GM23338 (cell line): Measurements from ENCODE around the gene MCM3AP. TPM values are rescaled to one million over a fixed set of nuclear protein-coding genes. Genes with fewer than 3 reads are reported as not detected.

ENCODE experiments used
- ATAC-seq: fragments of 200-7000 bp; cut with Tn5 transposase; 3 replicates; pipeline ENCODE4 v1.9.1; 2020
- DNase-seq: peaks from one replicate; pipeline ENCODE4 v3.0.0-alpha.2; 2015; ENCODE audit warnings: low spot score
- H2AFZ ChIP-seq: fragments of 200-600 bp; sonication (generic); 2 replicates; pipeline ENCODE4 v1.8.0; 2016; ENCODE audit warnings: antibody characterized with exemption, mild to moderate bottlenecking, moderate library complexity
- H3F3A ChIP-seq: fragments of 200-600 bp; sonication (generic); replicated peaks from 2 replicates; pipeline ENCODE4 v1.8.0; 2017; ENCODE audit warnings: antibody characterized with exemption, mixed run types, low read depth
- H3K27ac ChIP-seq: fragments of 200-600 bp; sonication (generic); 2 replicates; pipeline ENCODE4 v1.6.1; 2016; ENCODE audit warnings: low read depth
- H3K27me3 ChIP-seq: fragments of 200-600 bp; sonication (generic); 2 replicates; pipeline ENCODE4 v1.8.0; 2016; ENCODE audit warnings: mild to moderate bottlenecking, mixed run types, moderate library complexity; ENCODE audit not compliant: insufficient read depth
- H3K36me3 ChIP-seq: fragments of 200-600 bp; sonication (generic); 2 replicates; pipeline ENCODE4 v1.8.0; 2016; ENCODE audit warnings: mild to moderate bottlenecking; ENCODE audit not compliant: insufficient read depth
- H3K4me1 ChIP-seq: fragments of 200-600 bp; sonication (generic); 2 replicates; pipeline ENCODE4 v1.8.0; 2016; ENCODE audit warnings: mild to moderate bottlenecking, moderate library complexity; ENCODE audit not compliant: insufficient read depth
- H3K4me2 ChIP-seq: fragments of 200-600 bp; sonication (generic); 2 replicates; pipeline ENCODE4 v1.7.1; 2017; ENCODE audit warnings: mixed run types
- H3K4me3 ChIP-seq: fragments of 200-600 bp; sonication (generic); 2 replicates; pipeline ENCODE4 v1.6.1; 2016; ENCODE audit warnings: mixed run types
- H3K79me2 ChIP-seq: fragments of 200-600 bp; sonication (generic); replicated peaks from 2 replicates; pipeline ENCODE4 v1.8.0; 2017; ENCODE audit warnings: mild to moderate bottlenecking; ENCODE audit not compliant: insufficient read depth
- H3K9me2 ChIP-seq: fragments of 200-600 bp; sonication (generic); 2 replicates; pipeline ENCODE4 v1.8.0; 2017; ENCODE audit not compliant: insufficient read depth
- H4K20me1 ChIP-seq: fragments of 200-600 bp; sonication (generic); replicated peaks from 2 replicates; pipeline ENCODE4 v1.8.0; 2017; ENCODE audit warnings: mild to moderate bottlenecking; ENCODE audit not compliant: insufficient read depth
- H3K27ac Mint-ChIP-seq: 2 replicates; pipeline ENCODE4 v1.8.0; 2020; ENCODE audit warnings: inconsistent platforms, mild to moderate bottlenecking, moderate library complexity, mixed read lengths
- H3K27me3 Mint-ChIP-seq: 3 replicates; pipeline ENCODE4 v1.8.0; 2022; ENCODE audit warnings: low read depth, mild to moderate bottlenecking, moderate library complexity, mixed read lengths, inconsistent platforms; ENCODE audit not compliant: insufficient read depth, poor library complexity
- H3K36me3 Mint-ChIP-seq: 3 replicates; pipeline ENCODE4 v1.8.0; 2021; ENCODE audit warnings: low read depth, mild to moderate bottlenecking, inconsistent platforms, moderate library complexity, mixed read lengths
- H3K4me1 Mint-ChIP-seq: 3 replicates; pipeline ENCODE4 v1.8.0; 2020; ENCODE audit warnings: mild to moderate bottlenecking, inconsistent platforms, mixed read lengths
- H3K4me3 Mint-ChIP-seq: 3 replicates; pipeline ENCODE4 v1.8.0; 2021; ENCODE audit warnings: moderate library complexity, mild to moderate bottlenecking, inconsistent platforms, mixed read lengths
- H3K9me3 Mint-ChIP-seq: 3 replicates; pipeline ENCODE4 v1.8.0; 2020; ENCODE audit warnings: moderate library complexity, mild to moderate bottlenecking, inconsistent platforms, mixed read lengths
- CTCF ChIP-seq, 2 experiments: fragments of 200-600 bp in 1 of 2; sonication (generic) in 1 of 2; conservative IDR thresholded peaks; 2 replicates each; pipeline versions ENCODE4 v1.5.1 to v1.6.1; 2016 to 2017; ENCODE audit warnings: antibody characterized with exemption in 2 of 2, low read depth in 2 of 2, mild to moderate bottlenecking in 2 of 2, moderate library complexity in 1 of 2
- ETS1 ChIP-seq: IDR thresholded peaks from 2 replicates; pipeline ENCODE4 v1.6.1; 2016; ENCODE audit warnings: antibody characterized with exemption
- POLR2AphosphoS5 ChIP-seq: IDR thresholded peaks from 2 replicates; pipeline ENCODE4 v1.6.1; 2016; ENCODE audit warnings: antibody characterized with exemption, low read depth
- REST ChIP-seq: IDR thresholded peaks from one replicate; pipeline ENCODE4 v1.6.1; 2018; ENCODE audit warnings: antibody characterized with exemption; ENCODE audit not compliant: unreplicated experiment
- ZNF331 ChIP-seq: fragments of 250-450 bp; sonication (Bioruptor Pico); IDR thresholded peaks from 2 replicates; pipeline ENCODE4 v1.5.0; 2020; ENCODE audit warnings: low read depth, mild to moderate bottlenecking, moderate library complexity
- polyA plus RNA-seq: library from polyadenylated mRNA; unstranded; fragments of >200 nt; fragmentation: Nextera tagmentation; extraction: Ambion mirVana; gene quantifications from 2 replicates; pipeline ENCODE4 v1.2.1, GENCODE V29; 2016
- total RNA-seq: library from RNA; depleted of rRNA; stranded (reverse); fragments of >200 nt; shearing (Covaris generic); gene quantifications from 2 replicates; pipeline ENCODE4 v1.2.3, GENCODE V29; 2014

Gene MCM3AP
- total and polyA plus RNA-seq, 2 experiments from 2014 or later = 39.2 to 123 TPM

GRCh38 chr21:46326110-46326703 is 40.8 kb upstream of the MCM3AP start:
- Histone ChIP-seq H3K79me2 (peaks cover 82% of the 10 kb centered on the region), H2AFZ (no peak overlapping the region), H3K4me3 (peak overlapping the region; percentile 94), H3K4me1 (peaks cover 24% of the 10 kb centered on the region), H3K36me3 (peaks cover 18% of the 10 kb centered on the region; the same call in 1 of the 2 replicates), H3K4me2 (peak overlapping the region; percentile 83), H3K27ac (no peak overlapping the region; the same call in 1 of the 2 replicates), H4K20me1 (peaks cover 28% of the 10 kb centered on the region), H3K27me3 (no peaks in the 10 kb centered on the region), H3K9me2 (no peaks in the 10 kb centered on the region), H3F3A (peaks cover 12% of the 10 kb centered on the region; the same call in 1 of the 2 replicates)
- peaks cover 23% of the 10 kb centered on the region for H3K4me1 Mint-ChIP-seq
- peak overlapping the region; percentile 53; the same call in 1 of the 2 replicates for H3K27ac Mint-ChIP-seq
- H3K36me3 Mint-ChIP-seq = peaks cover 55% of the 10 kb centered on the region
- TF ChIP-seq POLR2AphosphoS5 (no peak), ETS1 (no peak), REST (no peak), ZNF331 (CRISPR knock-in tag) (no peak), CTCF (conservative IDR thresholded peaks at IDR 0.05; ENCODE audit: low read depth in 2 of 2) (peak in 1 of 2 experiments; percentile 59; a peak in 3 of 4 replicates)
- ATAC-seq (no peak), DNase-seq (peak; percentile 26)
- H3K4me3 Mint-ChIP-seq = peak overlapping the region; percentile 97
- peaks cover 11% of the 10 kb centered on the region for H3K27me3 Mint-ChIP-seq
- H3K9me3 Mint-ChIP-seq = 0 out of 3 replicates have a peak, but pooled peaks cover 4% of the 10 kb centered on the region
